Endothelial cell of umbilical vein (primary cell): Measurements from ENCODE around the gene LMCD1.

ENCODE experiments used
- EZH2 ChIP-seq: IDR thresholded peaks from 2 replicates; pipeline ENCODE4 v1.6.1; 2012; ENCODE audit warnings: borderline replicate concordance, low read depth, mild to moderate bottlenecking, moderate library complexity, low read length, inconsistent platforms; ENCODE audit not compliant: severe bottlenecking
- FOS ChIP-seq: IDR thresholded peaks from 2 replicates; pipeline ENCODE4 v1.6.1; 2011; ENCODE audit warnings: mild to moderate bottlenecking, low read length, moderate library complexity, borderline replicate concordance; ENCODE audit not compliant: insufficient read depth
- GATA2 ChIP-seq: IDR thresholded peaks from 2 replicates; pipeline ENCODE4 v1.7.0; 2011; ENCODE audit warnings: low read depth, mild to moderate bottlenecking, moderate library complexity, mixed read lengths, low read length; ENCODE audit not compliant: insufficient read length, insufficient read depth
- JUN ChIP-seq: IDR thresholded peaks from 2 replicates; pipeline ENCODE4 v1.6.1; 2011; ENCODE audit warnings: borderline replicate concordance, low read depth; ENCODE audit not compliant: insufficient read length, insufficient read depth
- MYC ChIP-seq: IDR thresholded peaks from one replicate; pipeline ENCODE4 v1.6.1; 2011; ENCODE audit warnings: mild to moderate bottlenecking, low read depth, low read length
- POLR2A ChIP-seq: IDR thresholded peaks from 2 replicates; pipeline ENCODE4 v1.6.1; 2012; ENCODE audit warnings: low read depth, mild to moderate bottlenecking, control low read depth, low read length
- POLR2AphosphoS5 ChIP-seq: IDR thresholded peaks from 2 replicates; pipeline ENCODE4 v1.6.1; 2012; ENCODE audit warnings: low read depth, mild to moderate bottlenecking, control low read depth, low read length, moderate library complexity; ENCODE audit not compliant: insufficient read depth
- TF ChIP-seq, protein P1 (sequence below), 2 donors: IDR thresholded peaks; 1 replicate in 1 of 2; 2 replicates in 1 of 2; pipeline ENCODE4 v1.5.1; 2011; ENCODE audit warnings: low read length in 2 of 2, mild to moderate bottlenecking in 2 of 2, moderate library complexity in 2 of 2, control low read depth in 1 of 2, inconsistent platforms in 1 of 2, low read depth in 1 of 2; ENCODE audit not compliant: insufficient read depth in 1 of 2; ENCODE audit errors: extremely low read depth in 1 of 2
- TF ChIP-seq, protein P2 (sequence below): IDR thresholded peaks from 2 replicates; pipeline ENCODE4 v1.6.1; 2011; ENCODE audit not compliant: insufficient read depth, insufficient read length

DNA sequence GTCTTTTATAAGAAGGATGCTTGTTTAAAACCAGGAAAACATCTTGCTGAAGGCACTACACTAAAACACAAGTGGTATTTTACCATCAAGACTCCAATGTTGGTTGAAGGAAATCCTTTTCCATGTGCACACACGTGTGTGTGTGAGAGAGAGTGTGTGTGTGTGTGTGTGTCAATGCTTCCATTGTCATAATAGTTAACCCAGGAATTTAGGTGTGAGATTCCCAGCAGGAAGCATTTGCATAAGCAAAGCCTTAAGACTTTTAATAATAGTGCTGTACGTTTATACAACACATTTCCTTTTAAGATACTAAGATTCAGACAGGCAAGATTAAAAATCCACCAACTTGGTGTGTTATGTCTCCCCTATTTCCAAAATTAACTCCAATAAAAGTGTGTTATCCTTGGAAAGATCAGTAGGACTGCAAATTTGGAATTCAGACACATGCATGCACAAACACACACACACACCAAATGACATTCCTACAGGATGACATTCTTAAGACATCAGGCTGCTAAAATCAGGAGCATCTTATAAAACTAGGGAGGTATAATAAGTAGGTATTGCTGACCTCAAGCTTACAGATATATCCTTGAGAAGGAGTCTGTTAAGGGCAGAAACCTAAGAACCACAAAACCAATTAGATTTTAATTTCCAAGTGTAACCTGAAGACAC lies 18.3 kb downstream of the LMCD1 start:
- no peak for TF ChIP-seq POLR2A
- TF ChIP-seq, protein P1, sequence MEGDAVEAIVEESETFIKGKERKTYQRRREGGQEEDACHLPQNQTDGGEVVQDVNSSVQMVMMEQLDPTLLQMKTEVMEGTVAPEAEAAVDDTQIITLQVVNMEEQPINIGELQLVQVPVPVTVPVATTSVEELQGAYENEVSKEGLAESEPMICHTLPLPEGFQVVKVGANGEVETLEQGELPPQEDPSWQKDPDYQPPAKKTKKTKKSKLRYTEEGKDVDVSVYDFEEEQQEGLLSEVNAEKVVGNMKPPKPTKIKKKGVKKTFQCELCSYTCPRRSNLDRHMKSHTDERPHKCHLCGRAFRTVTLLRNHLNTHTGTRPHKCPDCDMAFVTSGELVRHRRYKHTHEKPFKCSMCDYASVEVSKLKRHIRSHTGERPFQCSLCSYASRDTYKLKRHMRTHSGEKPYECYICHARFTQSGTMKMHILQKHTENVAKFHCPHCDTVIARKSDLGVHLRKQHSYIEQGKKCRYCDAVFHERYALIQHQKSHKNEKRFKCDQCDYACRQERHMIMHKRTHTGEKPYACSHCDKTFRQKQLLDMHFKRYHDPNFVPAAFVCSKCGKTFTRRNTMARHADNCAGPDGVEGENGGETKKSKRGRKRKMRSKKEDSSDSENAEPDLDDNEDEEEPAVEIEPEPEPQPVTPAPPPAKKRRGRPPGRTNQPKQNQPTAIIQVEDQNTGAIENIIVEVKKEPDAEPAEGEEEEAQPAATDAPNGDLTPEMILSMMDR (IDR thresholded peaks at IDR 0.05; ENCODE audit: extremely low read depth in 1 of 2, insufficient read depth in 1 of 2, low read depth in 1 of 2, low read length in 2 of 2): no peak
- no peak for TF ChIP-seq JUN
- TF ChIP-seq POLR2AphosphoS5: no peak
- TF ChIP-seq GATA2: no peak
- no peak for TF ChIP-seq FOS
- no peak for TF ChIP-seq EZH2
- TF ChIP-seq, protein P2, sequence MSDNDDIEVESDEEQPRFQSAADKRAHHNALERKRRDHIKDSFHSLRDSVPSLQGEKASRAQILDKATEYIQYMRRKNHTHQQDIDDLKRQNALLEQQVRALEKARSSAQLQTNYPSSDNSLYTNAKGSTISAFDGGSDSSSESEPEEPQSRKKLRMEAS: no peak
- no peak for TF ChIP-seq MYC
